Measurements from ENCODE around the gene ABCD1. TPM values are rescaled to one million over a fixed set of nuclear protein-coding genes. Genes with fewer than 3 reads are reported as not detected.

Gene ABCD1
- 3.4 and 16.6 TPM in 2 replicates for total RNA-seq (2011; cell fraction: chromatin; rRNA removed; ENCODE audit: low replicate concordance)
- 12.9 and 17.3 TPM in 2 replicates for total RNA-seq (2011; cell fraction: nucleolus; rRNA removed)
- total RNA-seq (2011; cell fraction: nucleoplasm; rRNA removed): 7.3 TPM in 2 replicates
- 3.9 and 6.0 TPM in 2 replicates for total RNA-seq (2014; rRNA removed)
- total RNA-seq (2014; rRNA removed; fragmentation: Illumina TruSeq; extraction: Trizol): 0.80 and 1.4 TPM in 2 replicates
- total RNA-seq (2015; rRNA removed; fragmentation: Illumina TruSeq; extraction: Trizol): 2.8 and 3.1 TPM in 2 replicates
- 6.9 and 7.1 TPM in 2 replicates for total RNA-seq (2021)
- polyA plus RNA-seq (2011; rRNA removed): 1.6 and 3.8 TPM in 2 replicates
- polyA plus RNA-seq (2011; cell fraction: cytosol; rRNA removed): 2.8 and 5.5 TPM in 2 replicates
- 8.7 and 16.4 TPM in 2 replicates for polyA plus RNA-seq (2011; cell fraction: nucleus; rRNA removed)
- polyA plus RNA-seq (2012): 6.3 and 9.6 TPM in 2 replicates
- polyA plus RNA-seq (2014; fragmentation: Illumina TruSeq; extraction: Trizol): 2.2 and 3.5 TPM in 2 replicates
- polyA plus RNA-seq (2014; fragmentation: Nextera tagmentation; extraction: Ambion mirVana): under 1 TPM; 0.07 to 0.18 TPM
- polyA plus RNA-seq (2014; rRNA removed): 3.8 and 5.2 TPM in 2 replicates
- polyA minus RNA-seq (2011; rRNA and poly(A)+ RNA removed): 1.8 and 2.6 TPM in 2 replicates
- 4.3 and 4.4 TPM in 2 replicates for polyA minus RNA-seq (2011; cell fraction: cytosol; rRNA and poly(A)+ RNA removed)
- 7.9 and 8.4 TPM in 2 replicates for polyA minus RNA-seq (2011; cell fraction: nucleus; rRNA and poly(A)+ RNA removed)
- Bru-seq, nascent RNA: percentile 42 among the genes with signal in this experiment
- BruChase-seq, experiment 1, labeled RNA remaining after a 2-hour chase: percentile 40 among the genes with signal in this experiment
- BruChase-seq, experiment 2, labeled RNA remaining after a 6-hour chase: percentile 42 among the genes with signal in this experiment
- long read RNA-seq, experiment 1, partial matches to known transcripts: 5 of 13 reads
- long read RNA-seq, experiment 1, other reads (novel, unspliced or antisense): 4 of 13 reads
- long read RNA-seq, experiment 2, partial matches to known transcripts: 5 of 12 reads
- long read RNA-seq, experiment 2, other reads (novel, unspliced or antisense): 0 of 12 reads
- long read RNA-seq, experiment 3, partial matches to known transcripts: 1 of 3 reads
- long read RNA-seq, experiment 3, other reads (novel, unspliced or antisense): 1 of 3 reads

DNA sequence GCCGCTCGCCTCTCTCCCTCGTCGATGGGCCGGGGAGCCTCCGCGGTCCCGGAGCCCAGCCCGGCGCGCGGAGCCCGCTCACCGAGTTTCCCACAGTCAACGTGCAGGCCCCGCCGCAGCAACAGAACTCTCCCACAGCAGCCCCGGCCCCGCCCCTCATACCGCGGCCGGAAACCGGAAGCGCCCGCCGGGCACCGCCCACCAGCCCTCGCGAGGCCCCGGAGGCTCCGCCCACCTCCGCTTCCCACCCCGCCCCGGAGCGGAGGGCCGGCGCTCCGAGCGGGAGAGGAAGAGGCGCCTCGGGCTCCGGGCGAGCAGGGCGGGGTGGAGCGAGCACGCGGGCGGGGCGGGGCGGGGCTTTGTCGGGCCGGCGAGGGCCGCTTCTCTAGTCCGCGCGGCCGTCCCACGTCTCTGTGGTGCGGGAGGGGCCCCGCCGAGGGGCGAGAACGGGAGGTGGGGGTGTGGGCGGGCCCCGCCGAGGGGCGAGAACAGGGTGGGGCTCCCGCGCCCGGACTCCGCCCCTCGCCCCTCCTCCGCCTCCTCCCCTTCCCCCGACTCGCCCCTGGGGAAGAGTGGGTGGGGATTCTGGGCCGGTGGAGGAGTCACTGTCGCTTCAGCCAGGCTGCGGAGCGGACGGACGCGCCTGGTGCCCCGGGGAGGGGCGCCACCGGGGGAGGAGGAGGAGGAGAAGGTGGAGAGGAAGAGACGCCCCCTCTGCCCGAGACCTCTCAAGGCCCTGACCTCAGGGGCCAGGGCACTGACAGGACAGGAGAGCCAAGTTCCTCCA lies at the start of gene ABCD1, which contains the start of gene BCAP31:
Gene ABCD1 (plus strand): TSS at position 605 of the 787 bp plus-strand sequence. CDS start 411 bp downstream, outside the sequence.
Gene BCAP31 (minus strand): TSS at position 136 of the 787 bp plus-strand sequence. CDS start 1,143 bp downstream, outside the sequence.
- intact Hi-C loops (cut with micrococcal nuclease) (no loop called here), in situ Hi-C loops (cut with MboI) (no loop called here)
- Histone ChIP-seq H4K20me1 (replicated peaks; ENCODE audit: control insufficient read depth, insufficient read depth, low read length) (peaks cover 10% of the 10 kb centered on the region), H3K9me1 (ENCODE audit: control insufficient read depth, insufficient read depth, low read length) (no peaks in the 10 kb centered on the region), H3K79me2 (ENCODE audit: control insufficient read depth, insufficient read depth, low read length) (peaks cover 57% of the 10 kb centered on the region), H3K9me3 (replicated peaks; ENCODE audit: control insufficient read depth, insufficient read depth, low read depth, low read length) (no peaks in the 10 kb centered on the region), H3K4me1 (replicated peaks in 1 of 2; ENCODE audit: control insufficient read depth in 2 of 2, insufficient read depth in 2 of 2, low read length in 2 of 2) (peaks cover 39 to 60% of the 10 kb centered on the region in 2 experiments), H3K27ac (ENCODE audit: extremely low read depth, low read depth, low read length) (peak within 1 kb of the TSS; percentile 87), H3K9ac (ENCODE audit: insufficient read depth in 1 of 2, low read depth in 2 of 2, low read length in 2 of 2) (peak within 1 kb of the TSS; percentile 91 to 97), H2AFZ (ENCODE audit: low read depth, low read length) (peak within 1 kb of the TSS; percentile 40), H3K4me3 (peak within 1 kb of the TSS; percentile 92), H3K27me3 (ENCODE audit: control insufficient read depth in 2 of 2, insufficient read depth in 2 of 2, low read length in 2 of 2) (no peaks in the 10 kb centered on the region), H3K4me2 (ENCODE audit: insufficient read depth, low read length) (peak within 1 kb of the TSS; percentile 96), H3K36me3 (ENCODE audit: control insufficient read depth, insufficient read depth, low read length) (peaks cover 31% of the 10 kb centered on the region)
- DNase-seq (ENCODE audit: extremely low read depth in 1 of 4, low spot score in 3 of 4) (peak; percentile 90 to 97 (median 94)), ATAC-seq (peak; percentile 85), FAIRE-seq (peak; percentile 81)
- 0% methylated on average over 14 of the region's 88 CpGs for WGBS (ENCODE audit: insufficient coverage, low coverage, missing lambda C conversion rate)
- CTCF ChIA-PET (ENCODE audit: low intra/inter-chr PET ratio): no interaction called here
- POLR2A ChIA-PET: interaction anchor here (0.6 kb wide), 1 partner anchor 324 kb away, joined by 3 read pairs; no protein-coding TSS in a partner anchor
- no TSS peak for BruUV-seq (replicated peaks)
- TF ChIP-seq, protein P1, sequence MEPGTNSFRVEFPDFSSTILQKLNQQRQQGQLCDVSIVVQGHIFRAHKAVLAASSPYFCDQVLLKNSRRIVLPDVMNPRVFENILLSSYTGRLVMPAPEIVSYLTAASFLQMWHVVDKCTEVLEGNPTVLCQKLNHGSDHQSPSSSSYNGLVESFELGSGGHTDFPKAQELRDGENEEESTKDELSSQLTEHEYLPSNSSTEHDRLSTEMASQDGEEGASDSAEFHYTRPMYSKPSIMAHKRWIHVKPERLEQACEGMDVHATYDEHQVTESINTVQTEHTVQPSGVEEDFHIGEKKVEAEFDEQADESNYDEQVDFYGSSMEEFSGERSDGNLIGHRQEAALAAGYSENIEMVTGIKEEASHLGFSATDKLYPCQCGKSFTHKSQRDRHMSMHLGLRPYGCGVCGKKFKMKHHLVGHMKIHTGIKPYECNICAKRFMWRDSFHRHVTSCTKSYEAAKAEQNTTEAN (CRISPR knock-in tag; IDR thresholded peaks at IDR 0.05): no peak
- TF ChIP-seq, protein P2, sequence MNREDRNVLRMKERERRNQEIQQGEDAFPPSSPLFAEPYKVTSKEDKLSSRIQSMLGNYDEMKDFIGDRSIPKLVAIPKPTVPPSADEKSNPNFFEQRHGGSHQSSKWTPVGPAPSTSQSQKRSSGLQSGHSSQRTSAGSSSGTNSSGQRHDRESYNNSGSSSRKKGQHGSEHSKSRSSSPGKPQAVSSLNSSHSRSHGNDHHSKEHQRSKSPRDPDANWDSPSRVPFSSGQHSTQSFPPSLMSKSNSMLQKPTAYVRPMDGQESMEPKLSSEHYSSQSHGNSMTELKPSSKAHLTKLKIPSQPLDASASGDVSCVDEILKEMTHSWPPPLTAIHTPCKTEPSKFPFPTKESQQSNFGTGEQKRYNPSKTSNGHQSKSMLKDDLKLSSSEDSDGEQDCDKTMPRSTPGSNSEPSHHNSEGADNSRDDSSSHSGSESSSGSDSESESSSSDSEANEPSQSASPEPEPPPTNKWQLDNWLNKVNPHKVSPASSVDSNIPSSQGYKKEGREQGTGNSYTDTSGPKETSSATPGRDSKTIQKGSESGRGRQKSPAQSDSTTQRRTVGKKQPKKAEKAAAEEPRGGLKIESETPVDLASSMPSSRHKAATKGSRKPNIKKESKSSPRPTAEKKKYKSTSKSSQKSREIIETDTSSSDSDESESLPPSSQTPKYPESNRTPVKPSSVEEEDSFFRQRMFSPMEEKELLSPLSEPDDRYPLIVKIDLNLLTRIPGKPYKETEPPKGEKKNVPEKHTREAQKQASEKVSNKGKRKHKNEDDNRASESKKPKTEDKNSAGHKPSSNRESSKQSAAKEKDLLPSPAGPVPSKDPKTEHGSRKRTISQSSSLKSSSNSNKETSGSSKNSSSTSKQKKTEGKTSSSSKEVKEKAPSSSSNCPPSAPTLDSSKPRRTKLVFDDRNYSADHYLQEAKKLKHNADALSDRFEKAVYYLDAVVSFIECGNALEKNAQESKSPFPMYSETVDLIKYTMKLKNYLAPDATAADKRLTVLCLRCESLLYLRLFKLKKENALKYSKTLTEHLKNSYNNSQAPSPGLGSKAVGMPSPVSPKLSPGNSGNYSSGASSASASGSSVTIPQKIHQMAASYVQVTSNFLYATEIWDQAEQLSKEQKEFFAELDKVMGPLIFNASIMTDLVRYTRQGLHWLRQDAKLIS (CRISPR knock-in tag; IDR thresholded peaks at IDR 0.05): peak; percentile 47; the same call in 1 of the 2 replicates
- TF ChIP-seq EZH2 (IDR thresholded peaks at IDR 0.05; ENCODE audit: borderline replicate concordance, low read depth, low read length) (no peak), CHD2 (IDR thresholded peaks at IDR 0.05; ENCODE audit: low read depth, low read length) (peak; percentile 84), CREB1 (IDR thresholded peaks at IDR 0.05) (no peak; the same call in 1 of the 2 replicates), CREB1 (CRISPR knock-in tag; IDR thresholded peaks at IDR 0.05) (0 out of 2 replicates have a peak, but pooled peaks have one; percentile 24)
